Activated CD8-positive, alpha-beta memory T cell treated with anti-CD3 and anti-CD28 coated beads for 24 hours (primary cell): Measurements from ENCODE around the gene REXO2.

Source experiments
- DNase-seq: peaks from one replicate; pipeline ENCODE4 v3.0.0-alpha.2; 2020

The REXO2 gene

DNA sequence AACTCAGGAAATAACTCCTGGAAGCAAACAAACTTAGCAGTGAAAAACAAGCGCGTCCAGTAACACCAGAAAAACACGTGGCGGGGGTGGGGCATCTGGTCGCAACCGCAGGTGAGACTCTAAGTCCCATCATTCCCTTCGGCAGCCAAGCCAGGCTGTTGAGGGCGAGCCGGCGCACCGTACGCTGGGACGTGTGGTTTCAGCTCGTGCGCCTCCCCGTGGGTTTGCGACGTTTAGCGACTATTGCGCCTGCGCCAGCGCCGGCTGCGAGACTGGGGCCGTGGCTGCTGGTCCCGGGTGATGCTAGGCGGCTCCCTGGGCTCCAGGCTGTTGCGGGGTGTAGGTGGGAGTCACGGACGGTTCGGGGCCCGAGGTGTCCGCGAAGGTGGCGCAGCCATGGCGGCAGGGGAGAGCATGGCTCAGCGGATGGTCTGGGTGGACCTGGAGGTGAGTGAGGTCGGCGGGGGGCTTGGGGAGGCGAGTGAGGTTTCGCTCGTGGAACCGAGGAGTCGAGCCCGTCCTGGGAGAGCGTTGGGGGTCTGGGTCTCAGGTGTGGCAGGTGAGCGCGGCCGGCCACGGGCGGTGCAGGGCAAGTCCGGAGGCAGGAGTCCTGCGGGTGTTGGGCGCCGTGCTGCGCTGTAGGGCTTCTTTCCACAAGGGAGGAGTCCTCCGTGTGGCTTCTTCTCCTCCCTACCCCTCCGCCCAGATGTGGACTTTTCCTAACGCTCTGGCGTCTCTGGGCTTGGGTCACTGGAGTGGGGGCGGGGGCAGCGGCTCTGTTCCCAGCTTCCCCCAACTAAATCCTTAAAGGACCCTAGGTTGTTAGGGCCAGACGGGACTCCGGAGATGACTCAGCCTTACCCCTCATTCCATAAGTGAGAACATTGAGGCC is at the start of gene REXO2:
Gene REXO2, plus strand, starts transcription at position 239 of the 892 bp plus-strand sequence. Its CDS starts 62 bp downstream, at position 301.
- DNase-seq: peak; percentile 96

DNA sequence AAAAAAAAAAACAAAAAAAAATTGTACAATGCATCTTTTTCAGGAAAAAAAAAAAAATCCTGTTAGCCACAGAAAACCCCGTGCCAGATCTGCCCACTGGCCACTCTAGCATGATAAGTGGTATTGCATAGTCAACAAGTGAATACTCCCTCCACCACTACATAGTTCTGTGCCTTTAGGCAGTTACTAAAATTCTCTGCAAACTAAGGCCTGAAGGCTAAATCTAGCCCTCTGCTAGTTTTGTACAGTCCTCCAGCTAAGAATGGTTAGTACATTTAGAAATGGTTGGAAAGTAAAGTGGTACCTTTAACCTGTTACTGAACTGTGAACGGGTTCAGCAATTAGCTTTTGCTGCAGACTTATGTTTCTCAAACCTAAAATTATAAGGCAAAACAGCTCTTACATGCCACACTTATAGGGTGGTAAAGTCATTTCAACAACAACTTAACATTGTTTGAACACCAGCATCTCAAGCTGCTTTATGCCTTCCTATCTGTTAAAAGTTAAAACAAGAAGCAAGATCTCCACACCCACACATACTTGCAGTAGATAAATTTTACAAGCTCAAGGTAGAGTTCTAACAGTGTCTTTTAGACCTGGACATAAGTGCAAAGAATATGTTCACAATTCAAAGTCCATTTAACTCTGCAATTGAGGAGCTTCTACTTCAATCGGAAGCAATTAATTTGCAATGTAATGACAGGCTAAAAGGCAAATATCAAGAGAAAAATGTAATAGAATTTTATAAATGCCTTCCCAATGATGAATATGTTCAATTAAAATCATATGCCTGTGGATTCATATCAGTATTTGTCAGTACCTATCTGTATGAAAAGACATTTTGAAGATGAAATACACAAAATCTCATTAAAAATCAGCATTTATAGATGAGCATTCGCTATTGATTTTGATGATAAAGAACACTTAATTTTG is 46.3 kb upstream of the REXO2 start:
- DNase-seq: no peak

- DNase-seq: no peak
Observed at GRCh38 chr11:114395736-114396135, 43.5 kb upstream of the REXO2 start.

DNA sequence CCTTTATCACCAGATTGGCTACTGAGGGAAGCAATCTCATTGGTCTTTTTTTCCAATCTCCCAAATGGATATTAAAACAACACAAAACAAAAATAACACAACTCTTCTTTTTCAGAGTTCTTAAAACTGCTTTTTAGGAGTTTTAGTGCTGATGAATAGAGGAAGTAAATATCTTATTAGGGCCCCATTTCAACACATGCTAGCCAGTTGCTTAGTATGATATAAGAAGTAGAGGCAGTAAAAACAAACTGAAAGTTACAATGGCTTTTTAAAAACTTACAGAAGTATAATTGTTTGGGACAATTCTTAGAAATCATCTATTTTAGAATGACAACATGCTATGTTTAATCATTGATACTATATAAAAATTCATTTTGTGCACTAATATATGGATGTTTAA is 42.4 kb upstream of the REXO2 start:
- DNase-seq: no peak

- DNase-seq: no peak
Observed at GRCh38 chr11:114397349-114397982, 41.8 kb upstream of the REXO2 start.

DNA sequence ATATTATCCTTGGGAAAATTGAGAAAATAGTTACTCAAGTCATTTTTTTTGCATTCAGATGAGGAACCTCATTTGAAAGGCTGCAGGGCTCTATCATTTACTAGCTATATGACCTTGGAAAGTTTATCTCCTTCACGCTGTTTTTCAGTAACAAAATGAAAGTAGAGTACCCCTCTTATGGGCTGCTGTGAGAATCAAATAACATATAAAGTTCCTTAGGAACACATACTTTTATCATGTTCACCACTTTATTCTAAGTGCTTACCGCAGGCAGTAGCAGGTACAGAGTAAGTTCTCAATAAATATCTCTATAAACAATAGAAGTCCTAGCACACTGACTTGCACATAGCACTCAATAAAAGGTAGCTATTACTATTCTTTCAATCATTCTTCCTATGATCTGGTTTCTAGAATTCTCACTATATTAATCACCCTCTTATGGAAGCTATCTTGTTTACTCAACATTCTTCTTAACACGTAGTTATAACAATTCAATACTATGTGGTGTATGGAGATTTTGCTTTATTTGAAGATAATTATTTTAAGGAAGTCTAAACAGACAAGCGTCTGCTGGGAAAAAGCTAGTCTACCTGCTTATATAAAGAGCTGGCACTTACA is 40.9 kb upstream of the REXO2 start:
- DNase-seq: no peak

- no peak for DNase-seq
Observed at GRCh38 chr11:114399490-114400215, 39.6 kb upstream of the REXO2 start.

- DNase-seq: peak; percentile 97
Observed at GRCh38 chr11:114400216-114400914, 38.9 kb upstream of the REXO2 start, which contains the start of the genes C11orf71 and RBM7. Gene C11orf71, minus strand, starts transcription at chr11:114400511. Its CDS starts 180 bp downstream, at chr11:114400331. Gene RBM7, plus strand, starts transcription at chr11:114400666. Its CDS starts 6 bp downstream, at chr11:114400672.

GRCh38 chr11:114400915-114401223 is 38.4 kb upstream of the REXO2 start:
- no peak for DNase-seq

GRCh38 chr11:114401311-114401710 is 38.0 kb upstream of the REXO2 start:
- no peak for DNase-seq

DNA sequence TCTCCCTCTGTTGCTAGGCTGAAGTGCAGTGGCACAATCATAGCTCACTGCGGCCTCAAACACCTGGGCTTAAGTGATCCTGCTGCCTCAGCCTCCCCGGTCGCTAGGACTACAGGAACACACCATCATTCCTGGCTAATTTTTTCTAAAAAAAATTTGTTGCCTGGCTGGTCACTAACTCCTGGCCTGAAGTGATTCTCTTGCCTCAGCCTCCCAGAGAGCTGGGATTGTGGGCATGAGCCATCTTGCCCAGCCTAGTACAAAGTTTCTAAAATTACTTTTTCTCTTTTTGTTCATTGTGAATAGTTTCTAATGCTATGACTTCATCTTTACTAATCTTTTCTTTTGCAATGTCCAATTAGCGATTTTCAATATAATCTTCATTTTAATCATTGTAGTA is 26.3 kb upstream of the REXO2 start:
- DNase-seq: no peak

DNA sequence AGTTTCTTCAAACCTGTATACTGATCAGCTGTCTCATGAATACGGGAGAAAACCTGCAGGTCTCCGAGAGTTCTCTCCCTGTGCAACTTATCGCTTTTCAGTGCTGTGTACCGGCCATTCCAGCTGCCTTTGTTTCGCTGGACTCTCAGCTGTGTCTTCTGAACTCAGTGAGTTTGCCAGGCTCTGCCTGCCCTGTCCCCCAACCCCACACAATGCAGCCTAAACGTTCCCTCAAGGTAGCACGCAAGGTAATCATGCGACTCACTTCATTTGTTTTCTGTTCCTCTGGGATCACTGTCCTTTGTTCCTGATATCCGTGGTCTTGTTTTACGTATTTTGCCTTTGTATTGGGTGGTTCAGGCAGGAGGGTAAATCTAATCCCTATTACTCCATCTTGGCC is 25.3 kb upstream of the REXO2 start:
- DNase-seq: no peak

GRCh38 chr11:114416441-114416961 is 22.8 kb upstream of the REXO2 start:
- no peak for DNase-seq

DNA sequence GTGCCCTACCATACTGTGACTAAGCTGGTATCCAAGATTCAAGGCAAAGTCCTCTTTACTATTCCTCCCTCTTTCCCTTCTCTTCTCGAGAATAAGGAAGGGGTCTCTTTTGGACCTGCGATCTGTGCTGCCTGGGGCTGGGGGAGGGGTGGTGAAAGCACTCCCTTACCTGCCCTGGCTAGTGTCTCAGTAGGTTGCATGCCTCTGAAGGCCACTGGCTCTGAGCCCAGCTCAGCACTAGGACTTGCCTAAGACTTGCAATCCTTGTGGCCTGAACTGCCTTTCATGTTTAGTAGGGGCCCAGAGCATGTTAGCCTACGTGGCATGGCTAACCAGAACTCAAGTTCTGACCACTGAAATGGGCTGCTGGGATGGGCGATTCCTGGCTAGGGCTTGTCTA is 13.0 kb upstream of the REXO2 start:
- DNase-seq: no peak

- no peak for DNase-seq
Observed at GRCh38 chr11:114430290-114430689, 9.0 kb upstream of the REXO2 start.

DNA sequence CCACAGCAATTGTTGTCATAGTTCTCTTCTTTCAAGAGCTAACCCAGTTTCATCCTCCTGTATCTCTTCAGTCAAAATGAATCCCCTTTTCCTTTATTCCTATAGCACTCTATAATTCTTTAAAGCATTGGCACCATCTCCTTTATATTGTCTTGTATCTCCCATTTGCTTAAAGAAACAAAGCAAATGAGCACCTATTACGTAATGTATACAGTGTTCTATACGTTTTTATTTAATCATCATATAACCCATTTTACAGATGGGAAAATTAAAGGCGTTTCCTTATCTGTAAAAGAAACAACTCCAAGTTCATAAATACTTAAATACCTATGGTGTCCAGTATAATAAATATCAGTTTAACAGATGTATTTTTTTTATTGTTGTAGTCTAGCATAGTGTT is 6.4 kb upstream of the REXO2 start:
- DNase-seq: no peak

- no peak for DNase-seq
Observed at GRCh38 chr11:114433376-114433775, 5.9 kb upstream of the REXO2 start.

- DNase-seq: no peak
Observed at GRCh38 chr11:114438303-114438702, 964 bp upstream of the REXO2 start.

DNA sequence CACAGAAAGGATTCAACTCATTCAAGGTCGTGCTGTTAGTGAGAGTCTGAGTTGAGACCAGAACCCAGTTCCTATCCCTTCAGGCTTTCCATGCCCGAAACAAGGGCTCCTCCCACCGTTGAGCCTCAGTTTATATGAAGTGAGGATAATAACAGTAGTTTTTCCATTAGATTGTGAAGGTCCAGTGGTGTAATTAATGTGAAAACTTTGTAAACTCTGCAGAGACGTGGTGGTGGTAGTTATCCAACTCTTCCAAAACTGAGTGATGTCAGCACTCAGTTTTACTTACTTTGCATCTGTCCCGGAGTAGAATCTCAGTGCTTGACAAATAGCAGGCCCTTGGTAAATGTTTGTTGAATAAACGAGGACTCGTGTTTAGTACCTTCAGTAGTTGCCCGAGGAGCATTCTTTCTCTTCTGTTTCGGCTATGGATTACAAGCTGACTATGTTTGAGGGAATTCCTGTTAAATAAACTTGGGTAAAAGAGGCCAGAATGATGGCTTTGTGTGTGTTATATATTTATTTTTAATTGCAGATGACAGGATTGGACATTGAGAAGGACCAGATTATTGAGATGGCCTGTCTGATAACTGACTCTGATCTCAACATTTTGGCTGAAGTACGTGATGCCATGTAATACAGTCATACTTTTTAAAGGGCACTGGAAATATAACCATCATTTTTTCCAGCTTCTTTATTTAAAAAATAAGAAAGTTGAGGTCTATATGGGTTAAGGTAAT is 1.0 kb downstream of the REXO2 start:
- DNase-seq: no peak
